ENCODE measurements around the gene TTLL4. TPM values are rescaled to one million over a fixed set of nuclear protein-coding genes. Genes with fewer than 3 reads are reported as not detected.

TTLL4 gene
- total and polyA plus RNA-seq, 8 donors, result 26.0 to 52.0 (median 41.3) TPM

GRCh38 chr2:218722876-218723785, 12.5 kb downstream of the TTLL4 start:
- peaks cover 0 to 6% of the 10 kb centered on the region in 2 donors for H3K36me3 ChIP-seq
- intact Hi-C loops (cut with DNase I), result no loop called here
- no peak for DNase-seq
- H3K27me3 ChIP-seq, result no peaks in the 10 kb centered on the region
- H3K27ac ChIP-seq, result peak overlapping the region in 1 of 2 donors; percentile 28
- peaks cover 0 to 23% of the 10 kb centered on the region in 2 donors for H3K4me1 ChIP-seq
- peaks cover 0 to 30% of the 10 kb centered on the region in 2 donors for H3K9me3 ChIP-seq
- no peak for TF ChIP-seq CTCF (IDR thresholded peaks at IDR 0.05)
- no peak for ATAC-seq
- H3K4me3 ChIP-seq, result no peak overlapping the region

- H3K4me1 ChIP-seq, result peaks cover 0 to 42% of the 10 kb centered on the region in 2 donors
- no peak for DNase-seq
- no peaks in the 10 kb centered on the region for H3K27me3 ChIP-seq
- H3K36me3 ChIP-seq, result peaks cover 0 to 6% of the 10 kb centered on the region in 2 donors
- intact Hi-C loops (cut with DNase I), result no loop called here
- no peak for ATAC-seq
- no peak overlapping the region for H3K4me3 ChIP-seq
- no peak for TF ChIP-seq CTCF (IDR thresholded peaks at IDR 0.05)
- H3K27ac ChIP-seq, result no peak overlapping the region
- peaks cover 0 to 30% of the 10 kb centered on the region in 2 donors for H3K9me3 ChIP-seq
Measured at GRCh38 chr2:218726004-218726574, 15.5 kb downstream of the TTLL4 start.

GRCh38 chr2:218727502-218728165, 17.0 kb downstream of the TTLL4 start:
- TF ChIP-seq CTCF (IDR thresholded peaks at IDR 0.05), result peak; percentile 14 to 37
- Histone ChIP-seq H3K4me1 (peaks cover 13 to 49% of the 10 kb centered on the region in 2 donors), H3K27me3 (no peaks in the 10 kb centered on the region), H3K27ac (no peak overlapping the region), H3K36me3 (peaks cover 0 to 6% of the 10 kb centered on the region in 2 donors), H3K9me3 (peaks cover 0 to 30% of the 10 kb centered on the region in 2 donors), H3K4me3 (no peak overlapping the region)
- DNase-seq (no peak), ATAC-seq (peak; percentile 22)
- intact Hi-C loops (cut with DNase I), result no loop called here

GRCh38 chr2:218729640-218730039, 19.0 kb downstream of the TTLL4 start:
- Histone ChIP-seq H3K4me1 (peaks cover 18 to 57% of the 10 kb centered on the region in 2 donors), H3K27me3 (no peaks in the 10 kb centered on the region), H3K27ac (no peak overlapping the region), H3K36me3 (peaks cover 0 to 5% of the 10 kb centered on the region in 2 donors), H3K9me3 (peaks cover 0 to 30% of the 10 kb centered on the region in 2 donors), H3K4me3 (no peak overlapping the region)
- DNase-seq, result no peak
- no peak for TF ChIP-seq CTCF (IDR thresholded peaks at IDR 0.05)
- intact Hi-C loops (cut with DNase I), result no loop called here
- ATAC-seq, result no peak

All from left lung (tissue), 10 donors.